Astrocyte (in vitro differentiated cells and primary cell): ENCODE measurements around the gene ANKS1A.

Experiments used
- EZH2 ChIP-seq: IDR thresholded peaks from 2 replicates; pipeline ENCODE4 v1.6.1; 2012; ENCODE audit warnings: mild to moderate bottlenecking, low read length, inconsistent platforms; ENCODE audit not compliant: insufficient read depth
- TF ChIP-seq, protein P1 (sequence below): IDR thresholded peaks from 2 replicates; pipeline ENCODE4 v1.5.1; 2011; ENCODE audit warnings: low read depth, mild to moderate bottlenecking, inconsistent platforms, low read length, moderate library complexity; ENCODE audit not compliant: insufficient read depth

- TF ChIP-seq, protein P1, sequence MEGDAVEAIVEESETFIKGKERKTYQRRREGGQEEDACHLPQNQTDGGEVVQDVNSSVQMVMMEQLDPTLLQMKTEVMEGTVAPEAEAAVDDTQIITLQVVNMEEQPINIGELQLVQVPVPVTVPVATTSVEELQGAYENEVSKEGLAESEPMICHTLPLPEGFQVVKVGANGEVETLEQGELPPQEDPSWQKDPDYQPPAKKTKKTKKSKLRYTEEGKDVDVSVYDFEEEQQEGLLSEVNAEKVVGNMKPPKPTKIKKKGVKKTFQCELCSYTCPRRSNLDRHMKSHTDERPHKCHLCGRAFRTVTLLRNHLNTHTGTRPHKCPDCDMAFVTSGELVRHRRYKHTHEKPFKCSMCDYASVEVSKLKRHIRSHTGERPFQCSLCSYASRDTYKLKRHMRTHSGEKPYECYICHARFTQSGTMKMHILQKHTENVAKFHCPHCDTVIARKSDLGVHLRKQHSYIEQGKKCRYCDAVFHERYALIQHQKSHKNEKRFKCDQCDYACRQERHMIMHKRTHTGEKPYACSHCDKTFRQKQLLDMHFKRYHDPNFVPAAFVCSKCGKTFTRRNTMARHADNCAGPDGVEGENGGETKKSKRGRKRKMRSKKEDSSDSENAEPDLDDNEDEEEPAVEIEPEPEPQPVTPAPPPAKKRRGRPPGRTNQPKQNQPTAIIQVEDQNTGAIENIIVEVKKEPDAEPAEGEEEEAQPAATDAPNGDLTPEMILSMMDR, result no peak
- TF ChIP-seq EZH2, result no peak
Measured at GRCh38 chr6:34940030-34940434, 51.0 kb downstream of the ANKS1A start.
